GM13977 (cell line): ENCODE data around the gene ACSL6.

Experiments used
- DNase-seq: peaks from one replicate; pipeline ENCODE4 v3.0.0; 2012; ENCODE audit warnings: low spot score
- CTCF ChIP-seq: IDR thresholded peaks from 2 replicates; pipeline ENCODE4 v1.5.1; 2012; ENCODE audit warnings: mild to moderate bottlenecking, control low read depth; ENCODE audit not compliant: insufficient read depth; ENCODE audit errors: extremely low read depth, missing control alignments
- in situ Hi-C: fragments of 300-500 bp; cut with MboI; formaldehyde crosslinking; loops from one replicate; pipeline ENCODE4 v1.12.0; 2022; ENCODE audit warnings: low sequenced_read_pairs, low pct_unique_long_range_greater_than_20kb, mixed read lengths, inconsistent platforms; ENCODE audit not compliant: unreplicated experiment

The ACSL6 gene

GRCh38 chr5:131965826-131966415 is 45.5 kb downstream of the ACSL6 start:
- no peak for DNase-seq
- in situ Hi-C loops = no loop called here
- TF ChIP-seq CTCF = no peak

- in situ Hi-C loops = no loop called here
- TF ChIP-seq CTCF = no peak
- DNase-seq = no peak
Observed at GRCh38 chr5:131959906-131960305, 51.6 kb downstream of the ACSL6 start.

- in situ Hi-C loops = no loop called here
- DNase-seq = no peak
- TF ChIP-seq CTCF = no peak
Observed at GRCh38 chr5:131959136-131959535, 52.3 kb downstream of the ACSL6 start.

- in situ Hi-C loops = no loop called here
- DNase-seq = no peak
- no peak for TF ChIP-seq CTCF
Observed at GRCh38 chr5:131957721-131958441, 53.6 kb downstream of the ACSL6 start.

GRCh38 chr5:131953969-131954368 is 57.5 kb downstream of the ACSL6 start:
- in situ Hi-C loops = no loop called here
- no peak for DNase-seq
- TF ChIP-seq CTCF = no peak

GRCh38 chr5:131952301-131952857 is 59.1 kb downstream of the ACSL6 start:
- in situ Hi-C loops = no loop called here
- DNase-seq = no peak
- no peak for TF ChIP-seq CTCF
